A172 (cell line): ENCODE data around the gene KLF4. TPM values are rescaled to one million over a fixed set of nuclear protein-coding genes. Genes with fewer than 3 reads are reported as not detected.
A peak's percentile ranks its signal among the peaks of the same experiment; 100 is the strongest.

Experiments used
- DNase-seq: peaks from one replicate; pipeline ENCODE4 v3.0.0-alpha.2; 2015; ENCODE audit warnings: low spot score
- total RNA-seq: library from RNA; depleted of rRNA; stranded (reverse); fragments of >200 nt; shearing (Covaris generic); gene quantifications from 2 replicates; pipeline ENCODE4 v1.2.3, GENCODE V29; 2014

Gene KLF4
- total RNA-seq, 1 experiment from 2014 or later = 5.4 TPM

- no peak for DNase-seq
Observed at GRCh38 chr9:107488375-107489143, 1.0 kb downstream of the KLF4 start.

- no peak for DNase-seq
Observed at GRCh38 chr9:107487521-107488374, 1.8 kb downstream of the KLF4 start.

- DNase-seq = no peak
Observed at GRCh38 chr9:107486674-107487520, 2.7 kb downstream of the KLF4 start.

GRCh38 chr9:107485458-107486043 lies 4.0 kb downstream of the KLF4 start:
- DNase-seq = no peak

- DNase-seq = peak; percentile 81
Observed at GRCh38 chr9:107484117-107484723, 5.3 kb downstream of the KLF4 start.

GRCh38 chr9:107483666-107484065 lies 5.9 kb downstream of the KLF4 start:
- no peak for DNase-seq

GRCh38 chr9:107481035-107481434 lies 8.5 kb downstream of the KLF4 start:
- peak; percentile 29 for DNase-seq

DNA sequence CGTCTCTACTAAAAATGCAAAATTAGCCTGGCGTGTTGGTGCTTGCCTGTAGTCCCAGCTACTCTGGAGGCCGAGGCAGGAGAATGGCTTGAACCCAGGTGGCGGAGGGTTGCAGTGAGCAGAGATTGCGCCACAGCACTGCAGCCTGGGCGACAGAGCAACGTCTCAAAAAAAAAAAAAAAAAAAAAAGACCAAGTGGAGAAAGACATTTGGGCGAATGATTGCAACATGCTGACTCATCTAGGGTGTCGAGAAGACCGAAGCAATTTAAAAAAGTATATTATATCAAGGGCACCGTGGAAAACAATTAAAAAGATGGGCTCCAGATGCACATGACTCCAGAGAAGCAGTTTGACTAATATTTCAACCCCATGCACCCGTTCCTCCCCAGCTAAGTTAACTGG lies 9.2 kb downstream of the KLF4 start:
- DNase-seq = peak; percentile 57

DNA sequence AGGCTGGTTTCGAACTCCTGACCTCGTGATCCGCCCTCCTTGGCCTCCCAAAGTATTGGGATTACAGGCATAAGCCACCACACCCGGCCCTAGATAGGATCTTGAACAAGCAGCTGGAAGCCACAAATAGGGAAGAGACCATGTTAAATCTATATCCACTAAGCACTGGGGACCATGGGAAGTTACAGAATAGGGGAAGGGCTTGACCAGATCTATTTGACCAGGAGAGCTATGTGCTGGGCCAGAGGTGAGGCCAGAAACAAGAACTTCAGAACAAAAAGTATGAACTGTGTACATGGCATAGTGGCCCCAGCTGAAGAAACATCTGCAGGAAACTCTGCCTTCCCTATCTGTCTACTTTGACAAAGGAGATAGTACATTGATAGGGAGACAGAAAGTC lies 10.8 kb downstream of the KLF4 start:
- no peak for DNase-seq

- DNase-seq = no peak
Observed at GRCh38 chr9:107474124-107474523, 15.4 kb downstream of the KLF4 start.

DNA sequence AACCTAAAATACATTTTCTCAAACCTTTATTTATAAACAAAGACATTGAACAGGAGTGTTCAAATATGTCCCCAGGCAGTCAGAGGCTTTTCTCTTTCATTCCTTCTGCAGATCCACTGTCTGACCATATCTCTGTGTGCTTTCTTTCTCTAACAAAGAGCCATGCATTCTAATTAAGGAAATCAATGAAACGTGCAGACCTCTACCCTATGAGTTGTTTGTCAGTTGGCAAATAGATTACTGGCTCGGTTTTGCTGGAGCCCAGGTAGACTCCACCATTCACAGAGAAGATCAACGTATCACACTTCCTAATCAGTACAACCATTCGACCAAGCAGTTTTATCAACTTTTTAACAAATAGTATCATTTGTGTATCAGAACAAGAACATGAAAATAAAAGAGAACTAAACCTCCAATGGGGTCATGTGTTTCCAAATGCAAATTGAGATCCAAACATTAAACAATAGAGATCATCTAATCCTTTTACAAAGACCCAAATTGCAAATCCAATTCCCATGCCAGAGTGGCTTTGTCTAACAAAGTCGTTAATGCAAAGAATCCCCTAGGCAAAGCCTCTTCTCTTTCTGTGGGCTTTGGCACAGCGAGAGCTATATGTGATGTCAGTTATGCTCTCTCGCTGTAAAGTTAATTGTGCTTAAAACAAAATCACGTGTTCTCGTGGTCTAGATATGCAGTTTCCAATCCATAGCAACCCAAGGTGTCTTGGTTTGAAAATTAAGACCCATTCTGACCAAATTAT lies 16.8 kb downstream of the KLF4 start:
- no peak for DNase-seq

- DNase-seq = peak; percentile 16
Observed at GRCh38 chr9:107471552-107471951, 18.0 kb downstream of the KLF4 start.

GRCh38 chr9:107467416-107467815 lies 22.2 kb downstream of the KLF4 start:
- DNase-seq = no peak

- DNase-seq = no peak
Observed at GRCh38 chr9:107466826-107467225, 22.7 kb downstream of the KLF4 start.

- no peak for DNase-seq
Observed at GRCh38 chr9:107465467-107466451, 23.8 kb downstream of the KLF4 start.

DNA sequence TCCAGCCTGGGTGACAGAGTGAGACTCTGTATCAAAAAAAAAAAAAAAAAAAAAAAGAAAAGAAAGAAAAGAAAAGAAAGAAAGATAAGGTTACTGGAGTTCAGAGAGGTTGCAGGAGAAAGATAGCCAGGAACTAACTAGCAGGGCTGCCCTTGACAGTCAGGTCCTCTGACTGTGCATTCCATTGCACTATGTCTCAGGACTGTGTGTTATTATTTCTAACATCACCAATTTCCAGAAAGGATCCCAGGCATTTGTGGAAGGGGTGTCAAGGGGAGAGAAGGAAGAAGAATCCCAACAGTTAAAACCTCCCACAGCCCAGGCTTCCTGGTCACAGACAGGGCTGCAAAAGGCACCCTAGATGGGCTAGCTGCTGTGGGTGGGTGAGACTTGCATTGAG lies 25.1 kb downstream of the KLF4 start:
- DNase-seq = no peak

- peak; percentile 66 for DNase-seq
Observed at GRCh38 chr9:107462691-107463090, 26.9 kb downstream of the KLF4 start.

- DNase-seq = no peak
Observed at GRCh38 chr9:107460153-107461023, 29.2 kb downstream of the KLF4 start.
